WTC11 (cell line): Measurements from ENCODE around the gene LMO2. TPM values are rescaled to one million over a fixed set of nuclear protein-coding genes. Genes with fewer than 3 reads are reported as not detected.

ENCODE experiments used
- ATAC-seq: fragments of 200-7000 bp; cut with Tn5 transposase; 2 replicates; pipeline ENCODE4 v1.10.0; 2021; ENCODE audit warnings: mild to moderate bottlenecking, moderate library complexity
- CTCF ChIA-PET: fragments of 300-600 bp; sonication (Branson Sonifier 250); formaldehyde crosslinking; loops from one replicate; lab custom pipeline; 2021; ENCODE audit warnings: antibody characterized with exemption; lab: Charles Lee
- POLR2A ChIA-PET: fragments of 350-600 bp; sonication (Branson Sonifier 250); formaldehyde crosslinking; loops from one replicate; lab custom pipeline; 2021; ENCODE audit warnings: antibody characterized with exemption; lab: Charles Lee
- DNase-seq: peaks from one replicate; pipeline ENCODE4 v3.0.0; 2021; ENCODE audit warnings: low spot score
- H3K27ac Mint-ChIP-seq: 2 replicates; pipeline ENCODE4 v1.8.0; 2021; ENCODE audit warnings: mixed read lengths
- H3K27me3 Mint-ChIP-seq: 2 replicates; pipeline ENCODE4 v1.8.0; 2021; ENCODE audit warnings: low read depth, mild to moderate bottlenecking, moderate library complexity, mixed read lengths
- H3K36me3 Mint-ChIP-seq: 2 replicates; pipeline ENCODE4 v1.8.0; 2021; ENCODE audit warnings: mixed read lengths
- H3K4me1 Mint-ChIP-seq: 2 replicates; pipeline ENCODE4 v1.8.0; 2022; ENCODE audit warnings: mixed read lengths
- H3K4me3 Mint-ChIP-seq: 2 replicates; pipeline ENCODE4 v1.8.0; 2021; ENCODE audit warnings: mild to moderate bottlenecking, moderate library complexity, mixed read lengths
- H3K9me3 Mint-ChIP-seq: 2 replicates; pipeline ENCODE4 v1.8.0; 2021; ENCODE audit warnings: mixed read lengths
- ARID4B ChIP-seq: sonication (generic); formaldehyde crosslinking; IDR thresholded peaks from 2 replicates; pipeline ENCODE4 v1.8.0; 2023; ENCODE audit warnings: missing genetic modification reagents, mild to moderate bottlenecking, borderline replicate concordance
- CREM ChIP-seq: sonication (generic); formaldehyde crosslinking; IDR thresholded peaks from 2 replicates; pipeline ENCODE4 v1.8.1; 2022; ENCODE audit warnings: mild to moderate bottlenecking, missing genetic modification reagents, moderate library complexity
- EMX1 ChIP-seq: fragments of 250-450 bp; sonication (Bioruptor Pico); IDR thresholded peaks from 2 replicates; pipeline ENCODE4 v1.8.0; 2021; ENCODE audit warnings: mild to moderate bottlenecking
- FOXP4 ChIP-seq: sonication (generic); formaldehyde crosslinking; IDR thresholded peaks from 2 replicates; pipeline ENCODE4 v1.8.0; 2022; ENCODE audit warnings: mild to moderate bottlenecking, missing genetic modification reagents
- GABPB1 ChIP-seq: sonication (generic); formaldehyde crosslinking; IDR thresholded peaks from 2 replicates; pipeline ENCODE4 v1.8.1; 2023; ENCODE audit warnings: mild to moderate bottlenecking, missing genetic modification reagents
- IRF2 ChIP-seq: sonication (generic); formaldehyde crosslinking; IDR thresholded peaks from 2 replicates; pipeline ENCODE4 v1.8.0; 2022; ENCODE audit warnings: low read depth, missing genetic modification reagents, borderline replicate concordance
- JUN ChIP-seq: sonication (generic); formaldehyde crosslinking; IDR thresholded peaks from 2 replicates; pipeline ENCODE4 v1.8.0; 2023; ENCODE audit warnings: mild to moderate bottlenecking, missing genetic modification reagents
- NFATC4 ChIP-seq: fragments of 250-450 bp; sonication (Bioruptor Pico); IDR thresholded peaks from 2 replicates; pipeline ENCODE4 v1.9.0; 2021; ENCODE audit warnings: mild to moderate bottlenecking
- NFE2L1 ChIP-seq: sonication (generic); formaldehyde crosslinking; IDR thresholded peaks from 2 replicates; pipeline ENCODE4 v1.8.1; 2023; ENCODE audit warnings: missing genetic modification reagents
- NR1H2 ChIP-seq: sonication (generic); formaldehyde crosslinking; IDR thresholded peaks from 2 replicates; pipeline ENCODE4 v1.9.0; 2021; ENCODE audit warnings: mild to moderate bottlenecking, moderate library complexity, missing genetic modification reagents
- NR3C1 ChIP-seq: sonication (generic); formaldehyde crosslinking; conservative IDR thresholded peaks from 2 replicates; pipeline ENCODE4 v1.8.1; 2023; ENCODE audit warnings: low read depth, mild to moderate bottlenecking, missing genetic modification reagents
- ZNF281 ChIP-seq: sonication (generic); formaldehyde crosslinking; IDR thresholded peaks from 2 replicates; pipeline ENCODE4 v1.8.0; 2023; ENCODE audit warnings: mild to moderate bottlenecking, missing genetic modification reagents
- total RNA-seq: library from RNA; stranded (reverse); gene quantifications from 3 replicates; pipeline ENCODE4 v1.2.3, GENCODE V29; 2021
- TF ChIP-seq, protein P1 (sequence below): sonication (generic); formaldehyde crosslinking; IDR thresholded peaks from 2 replicates; pipeline ENCODE4 v1.8.1; 2022; ENCODE audit warnings: mild to moderate bottlenecking, missing genetic modification reagents, moderate library complexity, borderline replicate concordance
- TF ChIP-seq, protein P2 (sequence below): sonication (generic); formaldehyde crosslinking; IDR thresholded peaks from 2 replicates; pipeline ENCODE4 v1.8.0; 2022; ENCODE audit warnings: mild to moderate bottlenecking, missing genetic modification reagents
- TF ChIP-seq, protein P3 (sequence below): sonication (generic); formaldehyde crosslinking; IDR thresholded peaks from 2 replicates; pipeline ENCODE4 v1.8.0; 2022; ENCODE audit warnings: mild to moderate bottlenecking, missing genetic modification reagents

The LMO2 gene
- total RNA-seq, 1 experiment from 2014 or later: 3.4 TPM

DNA sequence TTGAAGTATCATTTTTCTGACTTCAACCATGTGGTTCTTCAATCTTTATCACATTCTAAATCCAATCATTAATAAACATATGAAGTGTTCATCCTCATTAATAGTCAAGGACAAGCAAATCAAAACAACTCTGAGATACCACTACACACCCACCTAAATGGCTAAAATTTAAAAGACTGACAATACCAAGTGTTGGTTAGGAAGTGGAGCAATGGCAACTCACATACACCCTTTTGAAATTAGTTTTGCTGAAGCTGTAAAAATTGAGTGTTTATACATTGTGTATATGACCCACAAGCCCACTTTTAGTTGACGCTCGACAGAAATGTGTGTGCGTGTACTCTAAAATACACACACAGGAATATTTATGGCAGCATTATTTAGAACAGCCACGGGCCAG is 36.7 kb upstream of the LMO2 start (continued):
- TF ChIP-seq ARID4B (CRISPR knock-in tag): no peak
- no peak for TF ChIP-seq JUN
- no peak for TF ChIP-seq ZNF281 (CRISPR knock-in tag)

GRCh38 chr11:33926671-33927552 is 35.0 kb upstream of the LMO2 start:
- no peak for ATAC-seq
- ChIA-PET CTCF (no interaction called here), POLR2A (interaction anchor here (0.6 kb wide), 1 partner anchor 75 kb away, joined by 3 read pairs; no protein-coding TSS in a partner anchor)
- Mint-ChIP-seq H3K4me3 (no peak overlapping the region), H3K9me3 (peaks cover 4% of the 10 kb centered on the region), H3K27ac (no peak overlapping the region), H3K27me3 (peaks cover 3% of the 10 kb centered on the region; the same call in 1 of the 2 replicates), H3K36me3 (peaks cover 6% of the 10 kb centered on the region), H3K4me1 (peaks cover 23% of the 10 kb centered on the region)
- DNase-seq: no peak
- TF ChIP-seq, protein P1, sequence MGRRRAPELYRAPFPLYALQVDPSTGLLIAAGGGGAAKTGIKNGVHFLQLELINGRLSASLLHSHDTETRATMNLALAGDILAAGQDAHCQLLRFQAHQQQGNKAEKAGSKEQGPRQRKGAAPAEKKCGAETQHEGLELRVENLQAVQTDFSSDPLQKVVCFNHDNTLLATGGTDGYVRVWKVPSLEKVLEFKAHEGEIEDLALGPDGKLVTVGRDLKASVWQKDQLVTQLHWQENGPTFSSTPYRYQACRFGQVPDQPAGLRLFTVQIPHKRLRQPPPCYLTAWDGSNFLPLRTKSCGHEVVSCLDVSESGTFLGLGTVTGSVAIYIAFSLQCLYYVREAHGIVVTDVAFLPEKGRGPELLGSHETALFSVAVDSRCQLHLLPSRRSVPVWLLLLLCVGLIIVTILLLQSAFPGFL (CRISPR knock-in tag): no peak
- TF ChIP-seq, protein P2, sequence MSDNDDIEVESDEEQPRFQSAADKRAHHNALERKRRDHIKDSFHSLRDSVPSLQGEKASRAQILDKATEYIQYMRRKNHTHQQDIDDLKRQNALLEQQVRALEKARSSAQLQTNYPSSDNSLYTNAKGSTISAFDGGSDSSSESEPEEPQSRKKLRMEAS (CRISPR knock-in tag): no peak
- TF ChIP-seq, protein P3, sequence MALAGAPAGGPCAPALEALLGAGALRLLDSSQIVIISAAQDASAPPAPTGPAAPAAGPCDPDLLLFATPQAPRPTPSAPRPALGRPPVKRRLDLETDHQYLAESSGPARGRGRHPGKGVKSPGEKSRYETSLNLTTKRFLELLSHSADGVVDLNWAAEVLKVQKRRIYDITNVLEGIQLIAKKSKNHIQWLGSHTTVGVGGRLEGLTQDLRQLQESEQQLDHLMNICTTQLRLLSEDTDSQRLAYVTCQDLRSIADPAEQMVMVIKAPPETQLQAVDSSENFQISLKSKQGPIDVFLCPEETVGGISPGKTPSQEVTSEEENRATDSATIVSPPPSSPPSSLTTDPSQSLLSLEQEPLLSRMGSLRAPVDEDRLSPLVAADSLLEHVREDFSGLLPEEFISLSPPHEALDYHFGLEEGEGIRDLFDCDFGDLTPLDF (CRISPR knock-in tag): no peak
- TF ChIP-seq IRF2 (CRISPR knock-in tag) (no peak), EMX1 (CRISPR knock-in tag) (no peak), NR3C1 (CRISPR knock-in tag) (no peak), GABPB1 (CRISPR knock-in tag) (no peak)

DNA sequence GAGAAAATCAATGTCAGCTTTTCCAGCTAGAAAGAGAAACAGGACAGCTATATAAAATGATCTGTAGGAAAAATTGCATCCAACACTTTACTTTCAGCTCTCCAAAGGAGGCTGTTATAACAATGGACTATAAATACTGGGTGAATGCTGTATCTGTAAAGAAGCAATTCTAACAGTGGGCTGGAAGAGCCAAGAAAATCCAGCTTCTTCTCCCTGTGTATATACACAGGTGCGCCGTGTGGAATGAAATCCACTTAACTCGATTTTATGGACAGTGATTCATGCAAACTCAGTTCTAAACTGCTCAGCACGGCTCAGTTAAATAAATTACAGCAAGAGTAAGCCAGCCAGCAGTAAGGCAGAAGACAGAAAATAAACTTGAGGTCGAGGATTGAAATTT is 32.5 kb upstream of the LMO2 start:
- Mint-ChIP-seq H3K36me3 (no peaks in the 10 kb centered on the region), H3K27ac (no peak overlapping the region), H3K4me3 (no peak overlapping the region), H3K4me1 (peaks cover 7% of the 10 kb centered on the region), H3K27me3 (no peaks in the 10 kb centered on the region), H3K9me3 (no peaks in the 10 kb centered on the region; the same call in 1 of the 2 replicates)
- DNase-seq: no peak
- ATAC-seq: no peak
- ChIA-PET POLR2A (no interaction called here), CTCF (no interaction called here)
- TF ChIP-seq NR1H2 (CRISPR knock-in tag) (no peak), CREM (CRISPR knock-in tag) (no peak), FOXP4 (CRISPR knock-in tag) (no peak), NFE2L1 (CRISPR knock-in tag) (no peak), ZNF281 (CRISPR knock-in tag) (no peak), NFATC4 (no peak)
- TF ChIP-seq, protein P3 (CRISPR knock-in tag): no peak
